B cell (primary cell): Measurements from ENCODE around the gene XRRA1. TPM values are rescaled to one million over a fixed set of nuclear protein-coding genes. Genes with fewer than 3 reads are reported as not detected.

Experiments used
- ATAC-seq: fragments of 200-7000 bp; cut with Tn5 transposase; one replicate; pipeline ENCODE4 v1.10.0; 2021; ENCODE audit warnings: low read depth, mild to moderate bottlenecking, moderate number of reproducible peaks, moderate library complexity
- CTCF ChIA-PET: fragments of 350-600 bp; sonication (Branson Sonifier 250); formaldehyde crosslinking; loops from one replicate; lab custom pipeline; 2021; ENCODE audit warnings: antibody characterized with exemption, inconsistent platforms; lab: Charles Lee
- POLR2A ChIA-PET: fragments of 350-600 bp; sonication (Branson Sonifier 250); formaldehyde crosslinking; loops from one replicate; lab custom pipeline; 2021; ENCODE audit warnings: antibody characterized with exemption; lab: Charles Lee
- DNase-seq: peaks from one replicate; pipeline ENCODE4 v3.0.0; 2013
- H2AFZ ChIP-seq: 2 replicates; pipeline ENCODE4 v1.6.1; 2012; ENCODE audit warnings: mild to moderate bottlenecking, low read depth, low read length; ENCODE audit not compliant: insufficient read depth, poor library complexity, severe bottlenecking
- H3K27ac ChIP-seq, 2 donors: 1 replicate in 1 of 2; 2 replicates in 1 of 2; pipeline ENCODE4 v1.5.1; 2012 to 2013; ENCODE audit warnings: low read length in 2 of 2, mild to moderate bottlenecking in 2 of 2, moderate library complexity in 1 of 2
- H3K27me3 ChIP-seq, 4 experiments: fragments of 200-600 bp in 1 of 4; sonication (generic) in 1 of 4; replicated peaks in 1 of 4; 1 replicate in 2 of 4; 2 replicates in 2 of 4; pipeline versions ENCODE4 v1.6.1 to v1.7.0; 2013 to 2016; ENCODE audit warnings: low read length in 3 of 4, mild to moderate bottlenecking in 2 of 4, mixed read lengths in 1 of 4, moderate library complexity in 1 of 4; ENCODE audit not compliant: insufficient read depth in 4 of 4, control insufficient read depth in 3 of 4; ENCODE audit errors: control extremely low read depth in 1 of 4
- H3K36me3 ChIP-seq, 2 experiments: replicated peaks in 1 of 2; 1 replicate in 1 of 2; 2 replicates in 1 of 2; pipeline versions ENCODE4 v1.6.1 to v1.7.1; 2013; ENCODE audit warnings: low read length in 1 of 2; ENCODE audit not compliant: insufficient read depth in 2 of 2, control insufficient read depth in 1 of 2; ENCODE audit errors: control extremely low read depth in 1 of 2, extremely low read depth in 1 of 2
- H3K4me1 ChIP-seq, 2 donors: fragments of 200-600 bp in 1 of 2; sonication (generic) in 1 of 2; 1 replicate in 1 of 2; 2 replicates in 1 of 2; pipeline versions ENCODE4 v1.5.1 to v1.6.1; 2013 to 2017; ENCODE audit warnings: low read length in 2 of 2; ENCODE audit not compliant: control insufficient read depth in 2 of 2, insufficient read depth in 2 of 2
- H3K4me2 ChIP-seq: replicated peaks from 2 replicates; pipeline ENCODE3; 2012; ENCODE audit warnings: mild to moderate bottlenecking, low read depth, low read length; ENCODE audit not compliant: poor library complexity, severe bottlenecking
- H3K4me3 ChIP-seq, 5 experiments: fragments of 200-600 bp in 1 of 5; sonication (generic) in 1 of 5; 1 replicate in 3 of 5; 2 replicates in 2 of 5; pipeline versions ENCODE4 v1.5.1 to v1.7.0; 2011 to 2016; ENCODE audit warnings: low read length in 4 of 5, mild to moderate bottlenecking in 4 of 5, low read depth in 2 of 5, control low read depth in 1 of 5, moderate library complexity in 1 of 5; ENCODE audit not compliant: insufficient read depth in 1 of 5; ENCODE audit errors: control extremely low read depth in 1 of 5, extremely low read depth in 1 of 5
- H3K79me2 ChIP-seq: fragments of 200-600 bp; sonication (generic); one replicate; pipeline ENCODE4 v1.6.0; 2016; ENCODE audit warnings: low read length; ENCODE audit not compliant: control insufficient read depth, insufficient read depth
- H3K9ac ChIP-seq: fragments of 200-600 bp; sonication (generic); 2 replicates; pipeline ENCODE4 v1.6.1; 2017; ENCODE audit warnings: mild to moderate bottlenecking, low read length, moderate library complexity
- H3K9me3 ChIP-seq, 3 donors: one replicate each; pipeline versions ENCODE4 v1.6.1 to v1.7.1; 2013; ENCODE audit warnings: low read length in 2 of 3; ENCODE audit not compliant: control insufficient read depth in 2 of 3, insufficient read depth in 1 of 3; ENCODE audit errors: control extremely low read depth in 1 of 3
- H4K20me1 ChIP-seq: 2 replicates; pipeline ENCODE4 v1.6.0; 2012; ENCODE audit warnings: mild to moderate bottlenecking, low read length; ENCODE audit not compliant: insufficient read depth, control insufficient read depth, poor library complexity, severe bottlenecking
- H3K27ac Mint-ChIP-seq: one replicate; pipeline ENCODE4 v1.8.0; 2021; ENCODE audit warnings: mixed read lengths
- H3K27me3 Mint-ChIP-seq: one replicate; pipeline ENCODE4 v1.8.0; 2021; ENCODE audit warnings: mixed read lengths
- H3K4me1 Mint-ChIP-seq: one replicate; pipeline ENCODE4 v1.8.0; 2021; ENCODE audit warnings: mixed read lengths
- H3K4me3 Mint-ChIP-seq: one replicate; pipeline ENCODE4 v1.8.0; 2021; ENCODE audit warnings: mixed read lengths
- H3K9me3 Mint-ChIP-seq: one replicate; pipeline ENCODE4 v1.8.0; 2022; ENCODE audit warnings: mixed read lengths; ENCODE audit not compliant: insufficient read depth
- CTCF ChIP-seq: fragments of 200-600 bp; IDR thresholded peaks from one replicate; pipeline ENCODE4 v1.8.0; 2022; ENCODE audit warnings: antibody characterized with exemption, mild to moderate bottlenecking
- EZH2 ChIP-seq: IDR thresholded peaks from 2 replicates; pipeline ENCODE4 v1.6.1; 2012; ENCODE audit warnings: borderline replicate concordance, low read depth, mild to moderate bottlenecking, moderate library complexity, low read length; ENCODE audit not compliant: insufficient read depth, poor library complexity, severe bottlenecking
- WGBS: methylation state at CpG from one replicate; pipeline ENCODE4 v1.1.5; 2013; ENCODE audit warnings: missing lambda C conversion rate; ENCODE audit not compliant: insufficient coverage; 5-methylcytosine and 5-hydroxymethylcytosine counted together
- intact Hi-C: fragments of 100-400 bp; cut with micrococcal nuclease; formaldehyde crosslinking; loops from one replicate; pipeline ENCODE4 v1.10.0; 2022
- polyA plus RNA-seq: library from polyadenylated mRNA; depleted of rRNA; stranded (reverse); fragments of >200 nt; gene quantifications from 2 replicates; pipeline ENCODE4 v1.2.3, GENCODE V29; 2012
- total RNA-seq, 2 donors: library from RNA; stranded (reverse); fragments of 120-200 nt in 1 of 2; gene quantifications; 1 replicate in 1 of 2; 2 replicates in 1 of 2; pipeline versions ENCODE4 v1.2.3 to v1.2.4, GENCODE V29; 2013 to 2022

Gene XRRA1
- total and polyA plus RNA-seq, 2 donors (not counting 1 experiment from before 2014, with no cell fraction given) = 6.9 to 80.8 TPM

- Histone ChIP-seq H3K27me3 (no peaks in the 10 kb centered on the region), H3K4me1 (peaks cover 57 to 69% of the 10 kb centered on the region in 2 donors), H3K36me3 (peaks cover 6 to 16% of the 10 kb centered on the region in 2 experiments), H3K79me2 (peaks cover 100% of the 10 kb centered on the region), H4K20me1 (peaks cover 11% of the 10 kb centered on the region), H3K9me3 (no peaks in the 10 kb centered on the region), H3K4me3 (no peak overlapping the region), H3K27ac (peak overlapping the region; percentile 85 to 95), H3K4me2 (peak overlapping the region; percentile 82), H2AFZ (no peak overlapping the region), H3K9ac (peak overlapping the region; percentile 2)
- CTCF ChIA-PET = no interaction called here
- ATAC-seq = no peak
- intact Hi-C loops = no loop called here
- WGBS = 100% methylated on average over 1 of the region's 2 CpGs
- Mint-ChIP-seq H3K9me3 (no peaks in the 10 kb centered on the region), H3K4me3 (peak overlapping the region; percentile 64), H3K27me3 (no peaks in the 10 kb centered on the region), H3K27ac (peak overlapping the region; percentile 42), H3K4me1 (peaks cover 80% of the 10 kb centered on the region)
- POLR2A ChIA-PET = no interaction called here
- TF ChIP-seq EZH2 (no peak), CTCF (no peak)
- no peak for DNase-seq
These were observed 3.9 kb upstream of the XRRA1 start for GRCh38 chr11:74952752-74953151.

- Histone ChIP-seq H3K4me1 (peaks cover 52 to 65% of the 10 kb centered on the region in 2 donors), H3K4me2 (peak overlapping the region; percentile 82), H2AFZ (no peak overlapping the region), H4K20me1 (no peaks in the 10 kb centered on the region), H3K79me2 (peaks cover 98% of the 10 kb centered on the region), H3K36me3 (peaks cover 0 to 10% of the 10 kb centered on the region in 2 experiments), H3K4me3 (peak overlapping the region in 3 of 5 experiments; percentile 23 to 90 (median 28)), H3K27me3 (no peaks in the 10 kb centered on the region), H3K9me3 (no peaks in the 10 kb centered on the region), H3K9ac (peak overlapping the region; percentile 95), H3K27ac (peak overlapping the region; percentile 85 to 95)
- no peak for TF ChIP-seq CTCF
- no peak for TF ChIP-seq EZH2
- peak; percentile 61 for DNase-seq
- no peak for ATAC-seq
- CTCF ChIA-PET = interaction anchor here (0.8 to 1.6 kb wide), 2 partner anchors 22 to 81 kb away, joined by 3 to 5 read pairs; no protein-coding TSS in a partner anchor
- POLR2A ChIA-PET = no interaction called here
- intact Hi-C loops = no loop called here
- Mint-ChIP-seq H3K9me3 (no peaks in the 10 kb centered on the region), H3K4me1 (peaks cover 73% of the 10 kb centered on the region), H3K27ac (peak overlapping the region; percentile 96), H3K27me3 (no peaks in the 10 kb centered on the region), H3K4me3 (peak overlapping the region; percentile 94)
- 0% methylated on average over 6 of the region's 8 CpGs for WGBS
These were observed 2.3 kb upstream of the XRRA1 start for GRCh38 chr11:74951226-74951625.
